LNCAP (cell line): ENCODE measurements around the gene CREBL2.

Experiments
- CTCF ChIP-seq: fragments of 450-650 bp; IDR thresholded peaks from 2 replicates; pipeline ENCODE4 v1.5.1; 2017; ENCODE audit warnings: mild to moderate bottlenecking

CREBL2 gene

GRCh38 chr12:12683725-12684124, 72.0 kb downstream of the CREBL2 start:
- TF ChIP-seq CTCF, result no peak

DNA sequence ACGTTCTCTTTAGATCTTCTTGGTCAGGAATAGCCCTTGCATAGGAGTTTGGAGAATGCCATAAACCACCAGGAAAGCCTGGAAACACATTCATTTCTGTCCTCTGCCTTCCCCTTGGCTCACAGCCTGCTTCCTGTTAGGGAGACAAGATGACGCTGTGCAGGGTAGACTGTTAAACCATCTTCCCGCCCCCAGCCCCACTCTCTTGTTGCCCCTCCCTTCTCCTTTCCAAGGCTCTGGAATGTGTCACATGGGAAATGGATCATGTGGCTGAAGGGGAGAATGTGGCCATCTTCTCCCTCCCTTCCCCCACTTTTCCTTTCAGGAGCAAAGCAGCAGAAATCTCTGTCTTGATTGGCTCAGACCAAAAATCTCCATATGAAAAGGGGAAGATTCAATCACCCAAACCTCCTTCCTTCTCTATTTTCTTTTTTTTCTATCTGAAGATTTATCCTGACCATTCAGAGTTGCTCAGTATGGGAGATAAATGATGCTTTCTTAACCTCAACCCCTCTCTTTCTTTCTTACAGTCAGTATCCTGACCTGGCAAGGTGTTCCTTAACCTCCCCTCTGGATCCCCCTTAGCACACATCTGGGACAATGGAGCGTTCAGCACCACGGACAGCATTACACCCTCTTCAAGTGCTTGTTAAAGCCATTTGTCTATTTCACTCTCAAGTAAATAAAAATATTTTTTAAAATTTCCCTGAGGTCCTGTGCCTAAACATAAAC, 72.9 kb downstream of the CREBL2 start:
- TF ChIP-seq CTCF, result no peak

DNA sequence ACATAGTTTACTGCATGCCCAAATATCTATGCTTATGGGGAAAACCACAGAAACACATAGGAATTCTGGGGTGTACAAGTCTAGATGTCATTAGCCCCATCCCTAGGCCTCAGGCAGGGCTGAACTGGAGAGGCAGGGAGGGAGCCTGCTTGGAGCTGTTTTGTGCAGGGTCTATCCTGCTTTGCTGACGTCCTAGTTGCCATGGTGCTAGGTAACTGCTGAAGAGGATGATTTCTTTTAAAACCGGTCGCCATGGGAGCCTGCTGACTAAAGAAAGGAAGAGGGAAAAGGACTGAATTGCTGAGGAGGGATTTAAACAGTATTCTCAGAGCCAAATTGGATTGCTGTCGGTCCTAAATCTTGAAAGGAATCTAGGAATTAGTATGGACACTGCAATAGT, 73.6 kb downstream of the CREBL2 start:
- TF ChIP-seq CTCF, result no peak

GRCh38 chr12:12686472-12686871, 74.8 kb downstream of the CREBL2 start:
- no peak for TF ChIP-seq CTCF

GRCh38 chr12:12686925-12687324, 75.2 kb downstream of the CREBL2 start:
- no peak for TF ChIP-seq CTCF

DNA sequence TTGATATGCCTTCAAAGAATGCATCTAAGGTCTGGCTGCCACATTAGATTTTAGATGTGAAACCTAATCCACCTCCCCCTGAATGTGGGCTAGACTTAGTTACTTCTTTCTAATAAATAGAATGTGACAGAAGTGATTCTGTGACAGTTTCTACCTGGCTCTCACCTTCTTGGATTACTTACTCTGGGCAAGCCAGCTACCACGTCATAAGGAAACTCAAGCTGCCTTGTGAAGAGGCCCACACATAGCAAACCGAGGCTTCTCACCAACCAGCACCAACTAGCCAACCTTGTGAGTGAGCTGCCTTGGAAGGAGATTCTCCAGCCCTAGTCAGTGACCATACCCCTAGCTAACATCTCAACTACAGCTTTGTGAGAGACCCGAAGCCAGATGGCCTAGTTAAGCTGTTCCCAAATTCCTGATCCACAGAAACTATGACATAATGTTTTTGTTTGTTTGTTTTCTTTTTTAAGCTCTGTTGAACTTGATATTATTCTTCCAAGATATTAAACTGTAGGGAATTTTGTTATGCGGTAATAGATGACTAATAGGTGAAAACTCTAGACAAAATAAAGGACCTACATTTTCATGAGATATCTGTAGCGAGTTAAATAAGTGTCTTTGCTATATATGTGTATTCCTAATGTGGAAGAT, 78.1 kb downstream of the CREBL2 start:
- no peak for TF ChIP-seq CTCF

GRCh38 chr12:12691549-12691948, 79.9 kb downstream of the CREBL2 start:
- no peak for TF ChIP-seq CTCF
